GM10266 (cell line): Measurements from ENCODE around the gene PDE4B.

Experiments used
- DNase-seq: peaks from one replicate; pipeline ENCODE4 v3.0.0; 2012; ENCODE audit errors: extremely low spot score
- CTCF ChIP-seq: IDR thresholded peaks from 2 replicates; pipeline ENCODE4 v1.5.1; 2012; ENCODE audit warnings: mild to moderate bottlenecking, low read depth; ENCODE audit not compliant: control insufficient read depth, insufficient read depth; ENCODE audit errors: missing control alignments

Gene PDE4B

GRCh38 chr1:66140072-66140471 lies 347.4 kb downstream of the PDE4B start:
- no peak for TF ChIP-seq CTCF
- DNase-seq, result no peak

GRCh38 chr1:66143651-66144050 lies 351.0 kb downstream of the PDE4B start:
- TF ChIP-seq CTCF, result no peak
- no peak for DNase-seq

GRCh38 chr1:66147226-66147835 lies 354.6 kb downstream of the PDE4B start:
- no peak for TF ChIP-seq CTCF
- DNase-seq, result no peak

GRCh38 chr1:66152034-66152433 lies 359.3 kb downstream of the PDE4B start:
- TF ChIP-seq CTCF, result no peak
- no peak for DNase-seq

GRCh38 chr1:66154394-66154793 lies 361.7 kb downstream of the PDE4B start:
- DNase-seq, result no peak
- no peak for TF ChIP-seq CTCF

GRCh38 chr1:66156144-66156543 lies 363.4 kb downstream of the PDE4B start:
- no peak for TF ChIP-seq CTCF
- no peak for DNase-seq

GRCh38 chr1:66159800-66160199 lies 367.1 kb downstream of the PDE4B start:
- TF ChIP-seq CTCF, result no peak
- DNase-seq, result no peak
